ENCODE results near the gene LSM12. TPM values are rescaled to one million over a fixed set of nuclear protein-coding genes. Genes with fewer than 3 reads are reported as not detected.

The LSM12 gene
- total RNA-seq, 2 donors from 2014 or later = 71.4 to 73.5 TPM

GRCh38 chr17:43994272-43995149, 72.0 kb downstream of the LSM12 start:
- peak; percentile 61 to 80 for DNase-seq (ENCODE audit: low spot score in 2 of 2)
- ATAC-seq = peak; percentile 82 to 92
- Mint-ChIP-seq H3K9me3 (no peaks in the 10 kb centered on the region), H3K36me3 (no peaks in the 10 kb centered on the region), H3K27ac (no peak overlapping the region)

GRCh38 chr17:43992641-43993040, 73.8 kb downstream of the LSM12 start:
- ATAC-seq (no peak), DNase-seq (ENCODE audit: low spot score in 2 of 2) (no peak)
- Mint-ChIP-seq H3K36me3 (no peaks in the 10 kb centered on the region), H3K9me3 (no peaks in the 10 kb centered on the region), H3K27ac (no peak overlapping the region)

- no peak overlapping the region for H3K27ac Mint-ChIP-seq
These were observed 78.2 kb downstream of the LSM12 start for GRCh38 chr17:43988301-43988700.

GRCh38 chr17:43987131-43988021, 79.1 kb downstream of the LSM12 start:
- Mint-ChIP-seq H3K27ac (no peak overlapping the region), H3K9me3 (no peaks in the 10 kb centered on the region), H3K36me3 (no peaks in the 10 kb centered on the region)
- ATAC-seq (no peak), DNase-seq (ENCODE audit: low spot score in 2 of 2) (no peak)

More at GRCh38 chr17:43988301-43988700, 78.2 kb downstream of the LSM12 start:
- Mint-ChIP-seq H3K9me3 (no peaks in the 10 kb centered on the region), H3K36me3 (no peaks in the 10 kb centered on the region)
- DNase-seq (ENCODE audit: low spot score in 2 of 2) (no peak), ATAC-seq (no peak)

GRCh38 chr17:43986225-43986981, 80.1 kb downstream of the LSM12 start:
- no peak for ATAC-seq
- no peak for DNase-seq (ENCODE audit: low spot score in 2 of 2)

GRCh38 chr17:43984521-43984920, 82.0 kb downstream of the LSM12 start:
- H3K36me3 Mint-ChIP-seq = no peaks in the 10 kb centered on the region
- no peaks in the 10 kb centered on the region for H3K9me3 Mint-ChIP-seq
- no peak for ATAC-seq
- no peak overlapping the region for H3K27ac Mint-ChIP-seq
- no peak for DNase-seq (ENCODE audit: low spot score in 2 of 2)

More at GRCh38 chr17:43986225-43986981, 80.1 kb downstream of the LSM12 start:
- Mint-ChIP-seq H3K27ac (no peak overlapping the region), H3K36me3 (no peaks in the 10 kb centered on the region), H3K9me3 (no peaks in the 10 kb centered on the region)

Other genes starting within 250 kb of the LSM12 start
- gene MPP3, start 233.5 kb downstream of the LSM12 start, total RNA-seq = under 1 TPM in 1 of 2 donors, not detected in 1; 0.99 TPM
- gene CD300LG, start 219.5 kb downstream of the LSM12 start, total RNA-seq = not detected
- 1 to 10 TPM; 4.6 to 6.0 TPM for gene MPP2, start 159.1 kb downstream of the LSM12 start, total RNA-seq
- not detected for gene PPY, start 124.2 kb downstream of the LSM12 start, total RNA-seq
- not detected for gene PYY, start 112.7 kb downstream of the LSM12 start, total RNA-seq
- 1 to 10 TPM in 1 of 2 donors, under 1 TPM in 1; 0.18 to 3.0 TPM for gene NAGS, start 62.0 kb downstream of the LSM12 start, total RNA-seq
- 10 to 100 TPM; 32.8 to 43.6 TPM for gene TMEM101, start 51.7 kb downstream of the LSM12 start, total RNA-seq
- gene G6PC3, start 4.1 kb upstream of the LSM12 start, total RNA-seq = 10 to 100 TPM; 17.7 to 20.3 TPM
- 10 to 100 TPM; 17.3 to 27.8 TPM for gene HDAC5, start 57.0 kb upstream of the LSM12 start, total RNA-seq
- gene HROB, start 75.3 kb upstream of the LSM12 start, total RNA-seq = 10 to 100 TPM; 23.7 to 25.0 TPM
- under 1 TPM; 0.39 to 0.52 TPM for gene ASB16, start 104.0 kb upstream of the LSM12 start, total RNA-seq
- 10 to 100 TPM; 27.4 to 50.4 TPM for gene TMUB2, start 120.3 kb upstream of the LSM12 start, total RNA-seq
- 10 to 100 TPM; 81.1 to 94.4 TPM for gene ATXN7L3, start 133.2 kb upstream of the LSM12 start, total RNA-seq
- gene UBTF, start 153.0 kb upstream of the LSM12 start, total RNA-seq = 100 to 1,000 TPM; 112 to 134 TPM
- not detected for gene SLC4A1, start 201.5 kb upstream of the LSM12 start, total RNA-seq
- gene RUNDC3A, start 241.9 kb upstream of the LSM12 start, total RNA-seq = 1 to 10 TPM; 1.0 to 1.9 TPM